ENCODE measurements around the gene DDX1. TPM values are rescaled to one million over a fixed set of nuclear protein-coding genes. Genes with fewer than 3 reads are reported as not detected.
"Not testable (repeated sequence)": the region's sequence is repeated elsewhere in the genome, so short reads cannot be mapped to it uniquely, and the experiment has no call there.

Gene DDX1
- total RNA-seq, 3 donors from 2014 or later = 57.4 to 72.6 (median 71.0) TPM

DNA sequence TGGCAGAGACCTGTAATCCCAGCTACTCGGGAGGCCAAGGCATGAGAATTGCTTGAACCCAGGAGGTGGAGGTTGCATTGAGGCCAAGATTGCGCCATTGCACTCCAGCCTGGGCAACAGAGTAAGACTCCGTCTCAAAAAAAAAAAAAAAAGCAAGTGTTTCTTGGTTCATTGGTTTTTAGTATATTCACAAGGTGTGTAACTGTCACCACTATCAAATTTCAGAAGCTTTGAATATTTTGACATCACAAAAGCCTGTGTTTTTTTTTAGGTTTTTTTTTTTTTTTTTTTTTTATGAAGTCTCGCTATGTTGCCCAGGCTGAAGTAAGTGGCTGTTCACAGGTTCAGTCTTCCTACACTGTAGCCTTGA, 16.7 kb downstream of the DDX1 start:
- no peaks in the 10 kb centered on the region for H3K4me1 ChIP-seq
- no peaks in the 10 kb centered on the region for H3K9me3 ChIP-seq
- no peak for DNase-seq (ENCODE audit: low spot score in 2 of 2)
- intact Hi-C loops (cut with DNase I; ENCODE audit: low total_unique reads) = no loop called here
- no peaks in the 10 kb centered on the region for H3K27me3 ChIP-seq
- TF ChIP-seq POLR2AphosphoS5 (IDR thresholded peaks at IDR 0.05) (no peak), POLR2A (IDR thresholded peaks at IDR 0.05) (no peak)
- TF ChIP-seq, protein P1, sequence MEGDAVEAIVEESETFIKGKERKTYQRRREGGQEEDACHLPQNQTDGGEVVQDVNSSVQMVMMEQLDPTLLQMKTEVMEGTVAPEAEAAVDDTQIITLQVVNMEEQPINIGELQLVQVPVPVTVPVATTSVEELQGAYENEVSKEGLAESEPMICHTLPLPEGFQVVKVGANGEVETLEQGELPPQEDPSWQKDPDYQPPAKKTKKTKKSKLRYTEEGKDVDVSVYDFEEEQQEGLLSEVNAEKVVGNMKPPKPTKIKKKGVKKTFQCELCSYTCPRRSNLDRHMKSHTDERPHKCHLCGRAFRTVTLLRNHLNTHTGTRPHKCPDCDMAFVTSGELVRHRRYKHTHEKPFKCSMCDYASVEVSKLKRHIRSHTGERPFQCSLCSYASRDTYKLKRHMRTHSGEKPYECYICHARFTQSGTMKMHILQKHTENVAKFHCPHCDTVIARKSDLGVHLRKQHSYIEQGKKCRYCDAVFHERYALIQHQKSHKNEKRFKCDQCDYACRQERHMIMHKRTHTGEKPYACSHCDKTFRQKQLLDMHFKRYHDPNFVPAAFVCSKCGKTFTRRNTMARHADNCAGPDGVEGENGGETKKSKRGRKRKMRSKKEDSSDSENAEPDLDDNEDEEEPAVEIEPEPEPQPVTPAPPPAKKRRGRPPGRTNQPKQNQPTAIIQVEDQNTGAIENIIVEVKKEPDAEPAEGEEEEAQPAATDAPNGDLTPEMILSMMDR (IDR thresholded peaks at IDR 0.05) = no peak
- H3K4me3 ChIP-seq = no peak overlapping the region
- H3K27ac ChIP-seq = no peak overlapping the region
- H3K36me3 ChIP-seq = peaks cover 14% of the 10 kb centered on the region

DNA sequence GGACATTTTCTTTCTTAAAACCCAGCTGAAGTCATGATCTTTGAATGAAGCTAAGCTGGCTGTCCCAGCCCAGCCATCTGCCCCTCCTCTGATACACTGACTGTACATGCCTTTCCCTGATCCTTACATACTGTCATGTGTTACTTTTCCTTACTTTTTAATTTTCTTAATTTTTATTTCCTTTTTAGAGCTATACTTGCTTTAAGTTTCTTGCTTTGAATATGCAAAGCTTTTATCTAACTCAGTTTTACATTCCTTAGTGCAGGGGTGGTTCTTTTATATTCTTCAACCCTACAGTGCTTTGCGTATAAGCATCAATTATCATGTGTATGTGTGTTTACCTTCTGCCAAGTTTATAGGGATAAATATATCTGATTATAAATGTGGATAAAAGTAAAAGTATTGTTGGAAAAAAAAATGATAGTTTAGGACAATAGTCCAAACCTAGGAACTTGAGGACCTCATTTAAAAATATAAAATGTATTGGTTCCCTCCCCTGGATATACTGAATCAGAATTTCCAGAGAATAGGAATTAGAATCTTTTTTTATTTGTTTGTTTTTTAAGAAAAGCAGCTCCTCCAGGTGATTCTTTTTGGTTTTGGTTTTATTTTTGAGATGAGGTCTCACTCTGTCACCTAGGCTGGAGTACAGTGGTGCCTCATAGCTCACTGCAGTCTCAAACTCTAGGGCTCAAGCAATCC, 17.8 kb downstream of the DDX1 start:
- H3K36me3 ChIP-seq = peaks cover 14% of the 10 kb centered on the region
- no peak for DNase-seq (ENCODE audit: low spot score in 2 of 2)
- H3K4me1 ChIP-seq = no peaks in the 10 kb centered on the region
- intact Hi-C loops (cut with DNase I; ENCODE audit: low total_unique reads) = no loop called here
- H3K27me3 ChIP-seq = no peaks in the 10 kb centered on the region
- no peak overlapping the region for H3K27ac ChIP-seq
- no peak overlapping the region for H3K4me3 ChIP-seq
- TF ChIP-seq POLR2AphosphoS5 (IDR thresholded peaks at IDR 0.05) (no peak), POLR2A (IDR thresholded peaks at IDR 0.05) (no peak)
- TF ChIP-seq, protein P1 (IDR thresholded peaks at IDR 0.05) = no peak
- H3K9me3 ChIP-seq = no peaks in the 10 kb centered on the region

DNA sequence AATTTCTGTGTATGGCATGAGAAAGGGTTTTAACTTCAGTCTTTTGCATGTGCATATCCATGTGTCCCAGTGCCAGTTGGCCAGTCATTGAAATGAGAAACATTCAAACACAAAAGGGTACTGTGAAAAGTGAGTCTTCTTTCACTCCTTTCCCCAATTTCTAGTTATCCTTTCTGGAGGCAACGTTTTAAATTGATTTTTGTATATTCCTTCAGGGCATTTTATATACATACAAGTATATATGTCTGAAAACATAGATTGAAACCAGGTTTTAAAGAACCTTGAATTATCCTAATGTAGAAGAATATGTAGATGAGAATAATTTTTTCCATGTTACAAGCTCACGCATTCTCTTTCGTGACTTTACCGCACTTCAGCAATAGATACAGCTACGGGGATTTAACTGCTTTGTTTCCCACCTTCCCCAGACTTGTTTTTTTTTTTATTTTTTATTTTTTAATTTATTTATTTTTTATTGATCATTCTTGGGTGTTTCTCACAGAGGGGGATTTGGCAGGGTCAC, 18.8 kb downstream of the DDX1 start:
- Histone ChIP-seq H3K27me3 (no peaks in the 10 kb centered on the region), H3K27ac (no peak overlapping the region), H3K36me3 (peaks cover 14% of the 10 kb centered on the region), H3K4me1 (no peaks in the 10 kb centered on the region), H3K4me3 (no peak overlapping the region), H3K9me3 (no peaks in the 10 kb centered on the region)
- intact Hi-C loops (cut with DNase I; ENCODE audit: low total_unique reads) = no loop called here
- no peak for TF ChIP-seq POLR2AphosphoS5 (IDR thresholded peaks at IDR 0.05)
- TF ChIP-seq, protein P1 (IDR thresholded peaks at IDR 0.05) = no peak
- no peak for TF ChIP-seq POLR2A (IDR thresholded peaks at IDR 0.05)
- DNase-seq (ENCODE audit: low spot score in 2 of 2) = no peak

DNA sequence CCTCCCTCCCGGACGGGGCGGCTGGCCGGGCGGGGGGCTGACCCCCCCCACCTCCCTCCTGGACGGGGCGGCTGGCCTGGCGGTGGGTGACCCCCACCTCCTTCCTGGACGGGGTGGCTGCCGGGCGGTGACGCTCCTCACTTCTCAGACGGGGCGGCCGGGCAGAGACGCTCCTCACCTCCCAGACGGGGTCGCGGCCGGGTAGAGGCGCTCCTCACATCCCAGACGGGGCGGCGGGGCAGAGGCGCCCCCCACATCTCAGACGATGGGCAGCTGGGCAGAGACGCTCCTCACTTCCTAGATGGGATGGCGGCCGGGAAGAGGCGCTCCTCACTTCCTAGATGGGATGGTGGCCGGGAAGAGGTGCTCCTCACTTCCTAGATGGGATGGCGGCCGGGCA, 20.4 kb downstream of the DDX1 start:
- H3K9me3 ChIP-seq; DNase-seq (ENCODE audit: low spot score in 2 of 2); H3K27ac ChIP-seq; H3K4me1 ChIP-seq; intact Hi-C loops (cut with DNase I; ENCODE audit: low total_unique reads); H3K27me3 ChIP-seq; H3K4me3 ChIP-seq; H3K36me3 ChIP-seq: not testable (repeated sequence)

DNA sequence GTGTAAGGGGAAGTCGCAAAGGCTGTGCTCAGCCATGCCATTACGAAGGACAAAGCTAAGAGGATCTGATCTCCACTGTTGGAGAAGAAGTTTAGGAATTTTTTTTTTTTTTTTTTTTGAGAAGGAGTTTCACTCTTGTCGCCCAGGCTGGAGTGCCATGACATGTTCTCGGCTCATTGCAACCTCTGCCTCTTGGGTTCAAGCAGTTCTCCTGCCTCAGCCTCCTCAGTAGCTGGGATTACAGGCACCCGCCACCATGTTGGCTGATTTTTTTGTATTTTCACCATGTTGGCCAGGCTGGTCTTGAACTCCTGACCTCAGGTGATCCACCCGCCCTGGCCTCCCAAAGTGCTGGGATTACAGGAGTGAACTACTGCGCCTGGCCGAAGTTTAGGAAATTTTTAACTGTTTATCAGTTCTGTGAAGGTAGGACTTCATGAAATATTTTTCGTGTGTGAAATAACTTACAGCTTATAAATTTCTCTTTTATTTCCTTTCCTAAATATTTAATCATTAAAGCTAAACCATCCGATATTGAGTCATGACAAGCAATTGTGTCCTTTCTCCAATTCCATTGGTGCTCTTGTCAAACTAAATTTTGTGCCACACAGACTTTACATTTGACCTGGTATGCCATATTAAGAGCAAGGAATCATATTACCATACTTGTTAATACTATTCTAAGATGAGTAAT, 22.2 kb downstream of the DDX1 start:
- Histone ChIP-seq H3K36me3 (peaks cover 6% of the 10 kb centered on the region), H3K4me1 (no peaks in the 10 kb centered on the region), H3K9me3 (no peaks in the 10 kb centered on the region), H3K27me3 (no peaks in the 10 kb centered on the region), H3K27ac (no peak overlapping the region), H3K4me3 (no peak overlapping the region)
- DNase-seq (ENCODE audit: low spot score in 2 of 2) = no peak
- intact Hi-C loops (cut with DNase I; ENCODE audit: low total_unique reads) = no loop called here
- TF ChIP-seq POLR2A (IDR thresholded peaks at IDR 0.05) (no peak), POLR2AphosphoS5 (IDR thresholded peaks at IDR 0.05) (no peak)
- TF ChIP-seq, protein P1 (IDR thresholded peaks at IDR 0.05) = no peak

All from breast epithelium (tissue), 4 donors.